ENCODE results near the gene COX6A2.

GRCh38 chr16:31421587-31421986, 6.6 kb downstream of the COX6A2 start:
- TF ChIP-seq EZH2 (IDR thresholded peaks at IDR 0.05; ENCODE audit: insufficient read depth, poor library complexity, severe bottlenecking) (no peak), EZH2phosphoT487 (IDR thresholded peaks at IDR 0.05; ENCODE audit: insufficient read depth, low read depth) (no peak)

Measured in GM23248 (cell line).